SK-N-SH treated with all-trans-retinoic acid at 6 μM for 48 hours (cell line): Measurements from ENCODE around the gene B4GAT1.
A peak's percentile ranks its signal among the peaks of the same experiment; 100 is the strongest.

Experiments used
- ATAC-seq: fragments of 200-7000 bp; cut with Tn5 transposase; 3 replicates; pipeline ENCODE4 v1.9.1; 2020; ENCODE audit warnings: mild to moderate bottlenecking, moderate library complexity
- ESRRG ChIP-seq: fragments of 250-450 bp; sonication (Bioruptor Pico); IDR thresholded peaks from 2 replicates; pipeline ENCODE4 v1.6.1; 2021; ENCODE audit warnings: mild to moderate bottlenecking
- GLIS3 ChIP-seq: fragments of 250-450 bp; sonication (Bioruptor Pico); IDR thresholded peaks from 2 replicates; pipeline ENCODE4 v1.5.0; 2020; ENCODE audit warnings: mild to moderate bottlenecking, moderate library complexity
- ISL1 ChIP-seq: fragments of 250-450 bp; sonication (Bioruptor Pico); IDR thresholded peaks from 2 replicates; pipeline ENCODE4 v2.1.2; 2022; ENCODE audit warnings: mild to moderate bottlenecking, moderate library complexity
- OSR1 ChIP-seq: fragments of 250-450 bp; sonication (Bioruptor Pico); IDR thresholded peaks from 2 replicates; pipeline ENCODE4 v1.8.0; 2022; ENCODE audit warnings: moderate library complexity, mild to moderate bottlenecking, inconsistent platforms
- RARB ChIP-seq: fragments of 250-450 bp; sonication (Bioruptor Pico); IDR thresholded peaks from 2 replicates; pipeline ENCODE4 v1.8.0; 2021; ENCODE audit warnings: mild to moderate bottlenecking, moderate library complexity
- SNAI2 ChIP-seq: fragments of 250-450 bp; sonication (Bioruptor Pico); IDR thresholded peaks from 2 replicates; pipeline ENCODE4 v1.5.0; 2020; ENCODE audit warnings: mild to moderate bottlenecking, moderate library complexity
- TOX ChIP-seq: fragments of 250-450 bp; sonication (Bioruptor Pico); IDR thresholded peaks from 2 replicates; pipeline ENCODE4 v1.8.0; 2021; ENCODE audit warnings: mild to moderate bottlenecking, moderate library complexity, borderline replicate concordance
- ZC3H10 ChIP-seq: fragments of 250-450 bp; sonication (Bioruptor Pico); IDR thresholded peaks from 2 replicates; pipeline ENCODE4 v1.5.1; 2021; ENCODE audit warnings: mild to moderate bottlenecking, moderate library complexity
- ZFP3 ChIP-seq: fragments of 250-450 bp; sonication (Bioruptor Pico); IDR thresholded peaks from 2 replicates; pipeline ENCODE4 v1.5.0; 2020; ENCODE audit warnings: mild to moderate bottlenecking, moderate library complexity
- ZNF70 ChIP-seq: fragments of 450-650 bp; formaldehyde crosslinking; IDR thresholded peaks from 2 replicates; pipeline ENCODE4 v1.5.0; 2020; ENCODE audit warnings: mild to moderate bottlenecking, moderate library complexity
- TF ChIP-seq, protein P1 (sequence below): fragments of 250-450 bp; sonication (Bioruptor Pico); IDR thresholded peaks from 2 replicates; pipeline ENCODE4 v1.5.1; 2020; ENCODE audit warnings: low read depth, mild to moderate bottlenecking, moderate library complexity
- TF ChIP-seq, protein P2 (sequence below): fragments of 250-450 bp; sonication (Bioruptor Pico); IDR thresholded peaks from 2 replicates; pipeline ENCODE4 v1.8.0; 2020; ENCODE audit warnings: mild to moderate bottlenecking, moderate library complexity, borderline replicate concordance
- TF ChIP-seq, protein P3 (sequence below): fragments of 250-450 bp; sonication (Bioruptor Pico); IDR thresholded peaks from 2 replicates; pipeline ENCODE4 v1.8.0; 2021; ENCODE audit warnings: low read depth, mild to moderate bottlenecking, moderate library complexity, borderline replicate concordance
- TF ChIP-seq, protein P4 (sequence below): fragments of 250-450 bp; sonication (Bioruptor Pico); IDR thresholded peaks from 2 replicates; pipeline ENCODE4 v1.5.0; 2020; ENCODE audit warnings: mild to moderate bottlenecking, moderate library complexity

The B4GAT1 gene

DNA sequence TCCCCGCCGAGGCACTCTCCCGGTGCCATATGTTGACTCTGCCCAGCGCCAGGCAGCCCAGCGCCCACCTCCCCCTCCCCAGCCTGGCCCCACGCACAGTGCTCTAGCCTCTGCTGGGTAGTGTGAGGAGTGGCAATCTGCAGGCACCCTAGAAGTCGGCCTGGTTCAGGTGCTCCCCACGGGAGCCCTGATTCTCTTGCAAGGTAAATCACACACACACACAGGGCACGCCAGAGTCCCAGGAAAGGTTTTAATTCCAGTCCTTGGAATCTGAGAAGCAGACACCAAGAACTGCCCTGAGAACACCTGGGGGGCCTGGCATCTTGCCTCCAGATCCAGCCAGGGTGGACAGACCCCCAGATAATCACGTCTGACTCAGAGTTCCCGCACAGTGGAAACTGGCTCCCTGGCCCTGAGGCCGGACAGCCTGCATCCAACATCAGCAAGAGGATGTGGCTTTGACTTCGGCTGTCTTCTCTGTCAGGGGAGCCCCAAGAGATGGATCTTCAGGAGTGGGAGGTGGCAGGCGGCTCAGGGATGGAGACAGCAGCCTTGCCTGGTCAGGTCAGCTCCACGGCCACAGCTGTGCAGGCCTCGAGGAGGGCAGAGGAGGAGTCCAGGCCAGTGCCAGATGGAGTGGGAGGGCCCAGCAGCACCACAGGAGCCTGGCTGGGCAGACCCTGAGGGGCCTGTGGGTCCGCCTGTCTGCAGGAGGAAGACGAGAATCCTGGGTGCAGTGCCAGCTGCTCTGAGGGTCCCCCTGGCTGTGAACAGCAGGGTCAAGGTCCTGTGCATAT is 10.1 kb downstream of the B4GAT1 start:
- peak; percentile 7; the same call in 1 of the 3 replicates for ATAC-seq
- TF ChIP-seq, protein P1, sequence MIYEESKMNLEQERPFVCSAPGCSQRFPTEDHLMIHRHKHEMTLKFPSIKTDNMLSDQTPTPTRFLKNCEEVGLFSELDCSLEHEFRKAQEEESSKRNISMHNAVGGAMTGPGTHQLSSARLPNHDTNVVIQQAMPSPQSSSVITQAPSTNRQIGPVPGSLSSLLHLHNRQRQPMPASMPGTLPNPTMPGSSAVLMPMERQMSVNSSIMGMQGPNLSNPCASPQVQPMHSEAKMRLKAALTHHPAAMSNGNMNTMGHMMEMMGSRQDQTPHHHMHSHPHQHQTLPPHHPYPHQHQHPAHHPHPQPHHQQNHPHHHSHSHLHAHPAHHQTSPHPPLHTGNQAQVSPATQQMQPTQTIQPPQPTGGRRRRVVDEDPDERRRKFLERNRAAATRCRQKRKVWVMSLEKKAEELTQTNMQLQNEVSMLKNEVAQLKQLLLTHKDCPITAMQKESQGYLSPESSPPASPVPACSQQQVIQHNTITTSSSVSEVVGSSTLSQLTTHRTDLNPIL (CRISPR knock-in tag): no peak
- TF ChIP-seq, all 23 proteins: peak for 0

DNA sequence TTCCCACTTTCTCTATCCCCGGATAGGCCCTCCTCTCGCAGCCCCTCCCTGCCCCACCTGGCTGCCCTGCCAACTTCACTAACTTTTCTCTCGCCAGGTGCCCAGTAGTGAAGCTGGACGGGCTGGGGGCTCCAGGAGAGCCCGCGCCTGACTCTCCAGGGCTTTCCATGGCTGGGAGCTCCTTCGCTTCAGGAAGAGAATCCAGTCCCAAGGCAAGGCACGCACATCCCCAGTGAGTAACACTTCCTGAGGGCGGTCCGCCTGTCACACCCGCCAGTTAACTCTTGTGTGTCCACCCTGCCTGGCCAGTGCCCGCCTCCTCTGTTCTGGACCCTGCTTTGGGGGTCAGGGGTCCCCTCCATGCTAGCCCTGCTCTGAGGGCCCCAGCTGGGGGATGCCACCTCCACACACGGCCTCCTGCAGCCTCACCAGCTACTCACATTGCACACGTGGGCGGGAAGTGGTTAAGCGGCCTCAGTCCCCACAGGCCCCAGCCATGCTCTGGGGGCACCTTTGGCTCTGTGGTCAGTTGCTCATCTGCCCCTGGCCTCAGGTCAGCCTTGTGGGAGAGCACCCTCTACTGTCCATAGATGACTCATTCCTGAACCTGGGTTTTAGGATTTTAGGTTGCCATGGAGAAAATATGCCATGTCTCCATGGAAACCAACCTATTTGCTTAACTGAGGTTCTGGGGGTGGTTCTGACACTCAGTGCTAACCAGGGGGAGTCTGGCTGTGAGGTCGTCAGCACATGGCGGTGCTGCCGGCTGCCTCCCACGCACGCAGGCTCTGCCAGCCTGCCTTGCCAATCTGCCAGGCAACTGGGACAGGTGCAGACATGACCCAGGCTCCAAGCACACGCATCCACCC is 11.0 kb downstream of the B4GAT1 start, which contains the start of gene RIN1:
Gene RIN1 (minus strand): TSS at position 201 of the 869 bp plus-strand sequence. CDS start 32 bp downstream, at position 169.
- no peak for TF ChIP-seq ISL1 (CRISPR knock-in tag)
- TF ChIP-seq SNAI2: no peak
- no peak for TF ChIP-seq RARB (CRISPR knock-in tag)
- TF ChIP-seq ESRRG (CRISPR knock-in tag): no peak
- no peak for TF ChIP-seq ZNF70 (CRISPR knock-in tag)
- TF ChIP-seq ZC3H10 (CRISPR knock-in tag): no peak
- TF ChIP-seq TOX (CRISPR knock-in tag): no peak
- TF ChIP-seq GLIS3: 0 out of 2 replicates have a peak, but pooled peaks have one; percentile 61
- TF ChIP-seq, protein P2, sequence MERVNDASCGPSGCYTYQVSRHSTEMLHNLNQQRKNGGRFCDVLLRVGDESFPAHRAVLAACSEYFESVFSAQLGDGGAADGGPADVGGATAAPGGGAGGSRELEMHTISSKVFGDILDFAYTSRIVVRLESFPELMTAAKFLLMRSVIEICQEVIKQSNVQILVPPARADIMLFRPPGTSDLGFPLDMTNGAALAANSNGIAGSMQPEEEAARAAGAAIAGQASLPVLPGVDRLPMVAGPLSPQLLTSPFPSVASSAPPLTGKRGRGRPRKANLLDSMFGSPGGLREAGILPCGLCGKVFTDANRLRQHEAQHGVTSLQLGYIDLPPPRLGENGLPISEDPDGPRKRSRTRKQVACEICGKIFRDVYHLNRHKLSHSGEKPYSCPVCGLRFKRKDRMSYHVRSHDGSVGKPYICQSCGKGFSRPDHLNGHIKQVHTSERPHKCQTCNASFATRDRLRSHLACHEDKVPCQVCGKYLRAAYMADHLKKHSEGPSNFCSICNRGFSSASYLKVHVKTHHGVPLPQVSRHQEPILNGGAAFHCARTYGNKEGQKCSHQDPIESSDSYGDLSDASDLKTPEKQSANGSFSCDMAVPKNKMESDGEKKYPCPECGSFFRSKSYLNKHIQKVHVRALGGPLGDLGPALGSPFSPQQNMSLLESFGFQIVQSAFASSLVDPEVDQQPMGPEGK: peak; percentile 74; the same call in 1 of the 2 replicates
- TF ChIP-seq, protein P3, sequence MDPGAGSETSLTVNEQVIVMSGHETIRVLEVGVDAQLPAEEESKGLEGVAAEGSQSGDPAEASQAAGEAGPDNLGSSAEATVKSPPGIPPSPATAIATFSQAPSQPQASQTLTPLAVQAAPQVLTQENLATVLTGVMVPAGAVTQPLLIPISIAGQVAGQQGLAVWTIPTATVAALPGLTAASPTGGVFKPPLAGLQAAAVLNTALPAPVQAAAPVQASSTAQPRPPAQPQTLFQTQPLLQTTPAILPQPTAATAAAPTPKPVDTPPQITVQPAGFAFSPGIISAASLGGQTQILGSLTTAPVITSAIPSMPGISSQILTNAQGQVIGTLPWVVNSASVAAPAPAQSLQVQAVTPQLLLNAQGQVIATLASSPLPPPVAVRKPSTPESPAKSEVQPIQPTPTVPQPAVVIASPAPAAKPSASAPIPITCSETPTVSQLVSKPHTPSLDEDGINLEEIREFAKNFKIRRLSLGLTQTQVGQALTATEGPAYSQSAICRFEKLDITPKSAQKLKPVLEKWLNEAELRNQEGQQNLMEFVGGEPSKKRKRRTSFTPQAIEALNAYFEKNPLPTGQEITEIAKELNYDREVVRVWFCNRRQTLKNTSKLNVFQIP: no peak
- TF ChIP-seq, protein P4, sequence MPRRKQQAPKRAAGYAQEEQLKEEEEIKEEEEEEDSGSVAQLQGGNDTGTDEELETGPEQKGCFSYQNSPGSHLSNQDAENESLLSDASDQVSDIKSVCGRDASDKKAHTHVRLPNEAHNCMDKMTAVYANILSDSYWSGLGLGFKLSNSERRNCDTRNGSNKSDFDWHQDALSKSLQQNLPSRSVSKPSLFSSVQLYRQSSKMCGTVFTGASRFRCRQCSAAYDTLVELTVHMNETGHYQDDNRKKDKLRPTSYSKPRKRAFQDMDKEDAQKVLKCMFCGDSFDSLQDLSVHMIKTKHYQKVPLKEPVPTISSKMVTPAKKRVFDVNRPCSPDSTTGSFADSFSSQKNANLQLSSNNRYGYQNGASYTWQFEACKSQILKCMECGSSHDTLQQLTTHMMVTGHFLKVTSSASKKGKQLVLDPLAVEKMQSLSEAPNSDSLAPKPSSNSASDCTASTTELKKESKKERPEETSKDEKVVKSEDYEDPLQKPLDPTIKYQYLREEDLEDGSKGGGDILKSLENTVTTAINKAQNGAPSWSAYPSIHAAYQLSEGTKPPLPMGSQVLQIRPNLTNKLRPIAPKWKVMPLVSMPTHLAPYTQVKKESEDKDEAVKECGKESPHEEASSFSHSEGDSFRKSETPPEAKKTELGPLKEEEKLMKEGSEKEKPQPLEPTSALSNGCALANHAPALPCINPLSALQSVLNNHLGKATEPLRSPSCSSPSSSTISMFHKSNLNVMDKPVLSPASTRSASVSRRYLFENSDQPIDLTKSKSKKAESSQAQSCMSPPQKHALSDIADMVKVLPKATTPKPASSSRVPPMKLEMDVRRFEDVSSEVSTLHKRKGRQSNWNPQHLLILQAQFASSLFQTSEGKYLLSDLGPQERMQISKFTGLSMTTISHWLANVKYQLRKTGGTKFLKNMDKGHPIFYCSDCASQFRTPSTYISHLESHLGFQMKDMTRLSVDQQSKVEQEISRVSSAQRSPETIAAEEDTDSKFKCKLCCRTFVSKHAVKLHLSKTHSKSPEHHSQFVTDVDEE: no peak
- peak; percentile 54; the same call in 1 of the 2 replicates for TF ChIP-seq ZFP3 (CRISPR knock-in tag)
- peak; percentile 84 for ATAC-seq

DNA sequence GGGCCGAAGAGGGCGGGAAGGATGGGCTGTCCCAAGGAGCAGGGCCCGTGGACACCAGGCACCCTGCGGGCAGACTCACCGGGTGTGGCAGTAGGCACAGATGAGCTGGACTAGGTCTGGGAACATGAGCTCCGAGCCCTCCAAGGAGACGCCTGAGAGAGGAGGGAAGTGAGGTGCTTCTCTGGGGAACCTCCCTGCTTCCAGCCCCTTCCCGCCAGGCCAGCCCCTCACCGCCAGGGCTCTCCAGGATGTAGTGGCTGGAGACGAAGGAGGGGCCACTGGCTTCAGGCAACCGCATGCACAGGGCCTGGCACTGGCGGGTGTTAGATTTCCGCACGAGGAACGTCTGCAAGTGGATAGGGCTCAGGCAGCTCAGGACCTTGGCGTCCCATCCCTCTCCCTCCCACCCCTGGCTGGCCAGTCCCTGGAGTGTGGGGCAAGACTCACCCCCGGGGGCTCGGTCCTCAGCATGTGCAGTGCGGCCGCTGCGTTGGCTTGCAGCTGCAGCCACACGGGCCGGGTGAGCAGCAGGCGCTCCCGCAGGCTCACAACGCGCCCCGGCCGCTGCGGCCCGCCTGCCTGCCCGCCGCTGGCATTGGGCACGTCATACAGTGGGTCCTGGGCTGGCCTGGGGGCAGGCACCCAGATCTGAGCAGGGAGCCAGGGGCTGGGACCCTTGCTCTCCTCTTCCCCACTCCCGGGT is 11.7 kb downstream of the B4GAT1 start:
- no peak for TF ChIP-seq RARB (CRISPR knock-in tag)
- no peak for TF ChIP-seq OSR1 (CRISPR knock-in tag)
- ATAC-seq: peak; percentile 54

DNA sequence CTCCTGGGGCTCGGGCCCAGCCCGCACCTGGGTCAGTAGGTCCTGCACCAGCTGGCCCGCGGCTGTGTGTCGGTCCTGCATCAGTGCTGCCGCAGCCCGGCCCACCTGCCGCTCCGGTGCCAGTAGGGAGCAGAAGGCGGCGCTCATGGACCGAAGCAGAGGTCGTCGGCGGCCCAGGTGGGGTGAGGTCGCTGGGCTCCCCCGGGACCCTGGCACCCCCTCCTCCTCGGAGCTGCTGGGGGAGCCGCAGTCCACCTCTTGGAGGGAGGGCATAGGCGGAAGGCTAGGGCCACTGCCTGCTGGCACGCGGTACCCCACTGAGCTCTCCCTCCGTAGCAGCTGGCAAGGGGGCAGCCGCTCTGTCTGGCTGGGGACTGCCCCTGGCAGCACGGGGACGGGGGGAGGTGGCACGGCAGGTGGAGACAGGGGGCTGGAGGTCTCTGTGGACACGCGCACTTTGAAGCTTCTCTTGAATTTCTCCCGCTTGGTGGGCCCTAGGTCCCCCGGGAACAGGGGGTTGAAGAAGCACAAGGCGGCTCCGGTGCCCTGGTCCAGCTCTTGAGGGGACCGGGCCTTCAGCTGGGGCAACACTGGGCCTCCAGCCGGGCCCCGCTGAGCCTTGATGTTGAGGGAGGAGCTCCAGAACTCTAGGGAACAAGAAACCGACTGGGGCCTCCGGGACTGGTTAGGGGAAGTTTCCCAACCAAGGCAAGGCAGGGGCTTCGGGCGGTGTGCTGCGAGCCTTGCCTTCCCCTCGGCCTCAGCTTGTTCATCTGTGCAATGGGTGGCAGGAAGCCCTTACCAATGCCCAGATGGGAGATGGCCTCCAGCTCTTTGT is 12.6 kb downstream of the B4GAT1 start:
- no peak for TF ChIP-seq ZFP3 (CRISPR knock-in tag)

More for the DNA sequence above, 12.6 kb downstream of the B4GAT1 start:
- ATAC-seq: no peak
